Fibroblast of mammary gland (primary cell): ENCODE data around the gene TIGD3.

Source experiments
- DNase-seq: peaks from one replicate; pipeline ENCODE4 v3.0.0-alpha.2; 2010; ENCODE audit warnings: low read depth
- H3K4me3 ChIP-seq: 2 replicates; pipeline ENCODE4 v1.5.1; 2011; ENCODE audit warnings: low read depth, mild to moderate bottlenecking, low read length, moderate library complexity; ENCODE audit not compliant: control insufficient read depth
- CTCF ChIP-seq: conservative IDR thresholded peaks from 2 replicates; pipeline ENCODE4 v1.5.1; 2011; ENCODE audit warnings: low read depth, low read length, inconsistent platforms; ENCODE audit not compliant: control insufficient read depth, insufficient read depth

The TIGD3 gene

GRCh38 chr11:65377036-65377435, 22.5 kb downstream of the TIGD3 start:
- no peak for TF ChIP-seq CTCF
- H3K4me3 ChIP-seq: no peak overlapping the region
- no peak for DNase-seq

GRCh38 chr11:65377777-65378176, 23.2 kb downstream of the TIGD3 start:
- TF ChIP-seq CTCF: no peak
- no peak overlapping the region for H3K4me3 ChIP-seq
- DNase-seq: no peak

- TF ChIP-seq CTCF: no peak
- no peak for DNase-seq
- H3K4me3 ChIP-seq: no peak overlapping the region
Measured at GRCh38 chr11:65378208-65378927, 23.8 kb downstream of the TIGD3 start.

- no peak for TF ChIP-seq CTCF
- no peak for DNase-seq
- no peak overlapping the region for H3K4me3 ChIP-seq
Measured at GRCh38 chr11:65378928-65379638, 24.5 kb downstream of the TIGD3 start.

GRCh38 chr11:65379698-65380459, 25.3 kb downstream of the TIGD3 start:
- no peak for DNase-seq
- no peak for TF ChIP-seq CTCF
- H3K4me3 ChIP-seq: no peak overlapping the region

GRCh38 chr11:65380460-65381119, 26.0 kb downstream of the TIGD3 start:
- no peak for TF ChIP-seq CTCF
- no peak overlapping the region for H3K4me3 ChIP-seq
- no peak for DNase-seq
